GM18499 (cell line): ENCODE measurements around the gene AURKAIP1.
"Not testable (repeated sequence)": the region's sequence is repeated elsewhere in the genome, so short reads cannot be mapped to it uniquely, and the experiment has no call there.

Experiments
- ATAC-seq: cut with Tn5 transposase; IDR thresholded peaks from one replicate; pipeline ENCODE4 v1.9.1; 2021; ENCODE audit warnings: moderate number of reproducible peaks; ENCODE audit not compliant: insufficient read depth, unreplicated experiment

Gene AURKAIP1

DNA sequence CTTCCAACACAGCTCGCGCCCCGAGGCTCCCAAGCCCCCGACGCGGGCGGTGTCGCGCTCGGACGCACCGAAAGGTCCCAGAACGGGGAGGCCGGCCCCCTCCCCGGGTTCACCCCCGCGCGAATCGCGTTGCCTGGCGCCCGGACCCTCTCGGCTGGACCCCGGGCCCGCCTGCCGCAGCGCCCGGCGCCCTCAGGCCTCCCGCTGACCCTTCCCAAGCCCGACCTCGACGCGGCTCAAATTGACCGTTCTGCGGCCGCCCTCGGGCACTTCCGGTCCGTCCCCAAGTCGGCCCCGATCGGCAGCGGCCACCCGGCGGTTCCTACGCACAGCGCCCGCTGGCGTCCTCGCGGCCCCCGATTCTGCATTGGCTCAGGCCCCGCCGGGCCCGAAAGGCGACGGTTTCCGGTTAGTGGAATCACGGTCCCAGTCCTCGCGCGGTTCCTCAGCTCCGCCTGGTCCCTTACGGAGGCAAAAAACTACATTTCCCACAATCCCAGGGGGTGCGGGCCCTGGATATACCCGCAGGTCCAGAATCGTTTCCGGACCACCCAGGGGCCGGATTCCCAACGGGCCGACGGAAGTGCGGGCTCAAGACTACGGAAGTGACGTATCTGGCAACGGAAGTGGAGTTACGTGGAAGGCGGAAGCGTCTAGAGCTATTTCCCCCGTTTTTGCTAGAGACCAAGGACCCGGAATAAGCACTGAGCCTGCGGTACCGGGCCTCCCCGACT is at the start of gene AURKAIP1:
TSS of gene AURKAIP1 (minus strand) at position 279 of the 734 bp plus-strand sequence. CDS start 451 bp downstream, outside the sequence.
- peak; percentile 76 for ATAC-seq

- ATAC-seq: no peak
Observed at GRCh38 chr1:1424707-1425106, 49.7 kb upstream of the AURKAIP1 start.

GRCh38 chr1:1423245-1423597 is 48.2 kb upstream of the AURKAIP1 start:
- no peak for ATAC-seq

DNA sequence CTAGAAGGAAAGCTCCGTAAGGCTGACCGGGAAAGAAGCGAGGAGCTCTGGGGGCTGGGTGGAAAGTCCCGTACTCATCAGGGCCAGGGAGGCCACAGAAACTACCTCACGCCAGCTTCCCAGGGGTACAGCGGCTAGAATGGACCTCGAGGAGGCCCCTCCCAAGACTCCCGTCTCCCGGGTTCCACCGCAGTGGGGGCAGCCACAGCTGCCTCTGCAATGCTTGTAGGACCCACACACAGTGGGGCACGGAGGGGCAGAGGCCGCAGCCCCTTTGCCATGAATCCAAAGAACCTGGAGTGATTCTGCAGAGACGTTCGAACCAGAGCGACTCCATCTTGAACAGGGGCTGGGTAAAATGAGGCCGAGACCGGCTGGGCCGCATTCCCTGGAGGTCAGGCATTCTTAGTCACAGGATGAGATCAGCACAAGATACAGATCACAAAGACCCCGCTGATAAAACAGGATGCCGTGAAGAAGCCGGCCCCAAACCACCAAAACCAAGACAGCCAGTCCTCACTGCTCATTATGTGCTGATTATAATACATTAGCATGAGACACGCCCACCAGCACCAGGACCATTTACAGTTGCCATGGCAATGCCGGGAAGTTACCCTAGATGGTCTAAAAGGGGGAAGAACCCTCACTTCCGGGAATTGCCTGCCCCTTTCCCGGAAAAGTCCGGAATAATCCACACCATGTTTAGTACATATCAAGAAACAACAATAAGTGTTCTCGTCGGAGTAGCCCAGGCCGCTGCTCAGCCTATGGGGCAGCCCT is 47.6 kb upstream of the AURKAIP1 start:
- ATAC-seq: no peak

DNA sequence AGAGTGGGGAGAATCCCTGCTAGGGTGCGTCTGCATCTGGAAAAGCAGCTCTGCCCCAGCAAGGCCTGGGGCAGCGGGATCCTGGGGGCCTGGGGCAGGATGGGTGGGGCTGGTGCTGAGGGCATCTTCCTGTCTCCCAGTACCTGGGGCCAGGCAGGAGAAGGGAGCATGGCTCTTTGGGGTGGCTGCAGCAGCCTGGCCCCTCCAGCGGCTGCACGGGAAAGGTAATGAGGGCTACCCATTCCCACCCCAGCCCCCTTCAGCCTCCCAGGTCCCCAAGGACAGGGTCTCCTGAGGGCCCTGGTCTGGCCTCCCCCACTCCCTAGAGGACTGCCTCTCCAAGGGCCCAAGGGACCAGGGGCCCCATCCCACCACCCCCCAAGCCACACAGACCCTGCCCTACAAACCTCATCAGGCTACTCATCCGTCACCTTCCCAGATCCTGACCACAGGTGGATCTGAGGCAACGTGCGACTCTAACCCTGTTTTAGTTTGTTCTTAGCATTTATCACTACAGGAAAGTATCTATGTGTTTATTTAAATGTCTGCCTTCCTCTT is 47.0 kb upstream of the AURKAIP1 start:
- ATAC-seq: no peak

- no peak for ATAC-seq
Observed at GRCh38 chr1:1421147-1421906, 46.3 kb upstream of the AURKAIP1 start, which contains the start of gene ANKRD65. Gene ANKRD65 (minus strand): TSS chr1:1421276. CDS start chr1:1421005, 271 bp downstream.

- ATAC-seq: no peak
Observed at GRCh38 chr1:1420654-1421141, 45.7 kb upstream of the AURKAIP1 start.

DNA sequence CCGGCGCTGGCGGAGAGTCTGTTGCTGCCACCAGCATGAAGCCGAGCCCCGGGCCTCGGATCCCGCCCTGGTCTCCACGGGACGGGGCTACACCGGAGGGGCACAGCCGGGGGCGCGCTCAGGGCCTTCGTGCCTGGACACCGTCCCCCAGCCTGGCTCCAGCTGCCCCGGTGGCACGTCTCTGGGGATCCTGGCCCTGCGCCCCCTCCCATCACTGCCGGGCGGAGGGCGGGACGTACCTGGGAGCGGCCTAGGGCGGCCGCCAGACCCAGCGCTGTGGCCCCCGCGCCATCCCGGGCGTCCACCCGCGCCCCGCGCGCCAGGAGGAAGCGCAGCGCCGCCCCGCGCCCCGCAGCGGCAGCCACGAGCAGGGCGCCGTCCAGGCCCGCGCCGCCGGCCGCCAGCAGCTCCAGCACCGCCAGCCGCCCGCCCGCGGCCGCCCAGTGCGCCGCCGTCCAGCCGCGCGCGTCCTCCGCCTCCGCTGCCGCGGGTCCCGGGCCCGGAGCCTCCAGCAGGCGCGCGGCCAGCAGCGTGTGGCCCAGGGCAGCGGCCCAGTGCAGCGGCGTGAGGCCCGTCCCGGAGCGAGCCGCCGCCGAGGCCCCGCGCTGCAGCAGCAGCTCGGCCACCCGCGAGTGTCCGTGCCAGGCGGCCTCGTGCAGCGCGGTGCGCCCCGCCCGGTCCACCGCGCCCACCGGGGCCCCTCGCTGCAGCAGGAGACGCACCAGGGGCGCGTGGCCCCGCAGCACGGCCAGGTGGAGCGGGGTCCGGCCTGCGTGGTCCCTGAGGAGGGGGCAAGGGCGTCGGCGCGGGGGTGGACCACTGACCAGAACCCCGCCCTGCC is 45.0 kb upstream of the AURKAIP1 start:
- no peak for ATAC-seq

- ATAC-seq: no peak
Observed at GRCh38 chr1:1419363-1419812, 44.4 kb upstream of the AURKAIP1 start.

DNA sequence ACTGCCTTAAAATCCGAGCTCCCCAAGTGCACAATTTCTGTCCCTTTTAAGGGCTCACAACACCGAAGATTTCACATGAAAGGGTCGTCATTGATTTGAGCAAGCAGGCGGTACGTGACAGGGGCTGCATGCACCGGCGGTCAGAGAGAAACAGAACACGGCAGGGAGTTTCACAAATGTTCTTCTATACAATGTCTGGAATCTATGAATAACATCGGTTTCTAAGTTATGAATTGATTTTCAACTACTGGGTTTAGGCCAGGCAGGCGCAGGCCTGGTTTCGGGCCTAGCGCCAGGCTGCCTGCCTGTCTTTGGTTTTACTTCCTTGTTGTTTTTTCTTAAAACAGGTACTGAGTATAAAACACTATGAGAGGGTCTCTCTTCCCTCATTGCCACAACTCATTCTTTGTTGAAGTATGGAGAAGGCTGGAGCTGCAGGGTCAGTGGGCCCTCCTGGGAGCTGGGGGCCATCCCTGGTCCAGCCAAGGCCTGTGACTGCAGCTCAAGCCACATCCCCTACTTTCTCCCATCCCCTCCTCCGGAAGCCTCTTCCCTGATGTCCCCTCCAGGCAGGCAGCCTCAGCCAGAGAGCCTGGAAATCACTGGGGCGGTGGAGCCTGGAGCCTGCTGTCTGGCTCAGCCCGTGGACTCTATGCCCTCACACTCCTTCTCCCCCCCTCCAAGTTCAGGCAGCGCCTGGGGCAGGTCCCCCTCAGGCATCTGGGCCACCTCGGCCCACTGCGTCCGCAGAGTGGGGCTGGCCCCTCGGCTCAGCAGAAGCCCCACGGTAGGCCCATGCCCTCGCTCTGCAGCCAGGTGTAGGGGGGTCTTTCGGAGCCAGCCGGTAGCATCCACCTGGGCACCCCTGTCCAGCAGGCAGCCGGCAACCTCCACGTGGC is 43.7 kb upstream of the AURKAIP1 start:
- ATAC-seq: no peak

DNA sequence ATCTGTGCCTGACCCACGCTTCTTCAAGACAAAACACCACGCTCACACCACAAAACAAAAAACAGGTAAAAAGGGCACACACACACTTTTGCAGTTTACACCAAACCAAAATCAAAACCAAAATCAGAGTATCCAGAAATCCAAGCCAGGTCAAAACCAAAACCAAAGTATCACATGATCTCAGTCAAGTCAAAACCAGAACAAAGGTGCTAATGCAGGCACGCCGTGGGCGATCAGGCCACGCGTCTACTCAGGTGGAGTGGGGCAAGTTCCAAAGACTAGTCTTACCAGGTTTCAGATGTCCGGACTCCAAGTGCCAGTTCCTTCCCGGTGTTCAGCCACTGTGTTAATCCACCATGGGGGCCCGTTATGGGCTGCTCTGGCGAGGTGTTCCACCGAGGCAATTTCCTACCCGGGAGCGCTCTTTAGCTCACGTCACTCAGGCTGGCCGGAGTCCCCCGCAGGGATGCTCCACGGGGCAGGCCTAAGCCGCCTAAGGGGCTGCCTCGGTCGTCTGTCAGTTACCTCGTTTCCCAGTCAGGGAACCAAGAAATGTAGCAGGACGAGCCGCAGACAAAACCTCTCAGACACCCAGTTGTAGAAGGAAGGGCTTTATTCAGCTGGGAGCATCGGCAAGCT is 42.9 kb upstream of the AURKAIP1 start:
- ATAC-seq: not testable (repeated sequence)

DNA sequence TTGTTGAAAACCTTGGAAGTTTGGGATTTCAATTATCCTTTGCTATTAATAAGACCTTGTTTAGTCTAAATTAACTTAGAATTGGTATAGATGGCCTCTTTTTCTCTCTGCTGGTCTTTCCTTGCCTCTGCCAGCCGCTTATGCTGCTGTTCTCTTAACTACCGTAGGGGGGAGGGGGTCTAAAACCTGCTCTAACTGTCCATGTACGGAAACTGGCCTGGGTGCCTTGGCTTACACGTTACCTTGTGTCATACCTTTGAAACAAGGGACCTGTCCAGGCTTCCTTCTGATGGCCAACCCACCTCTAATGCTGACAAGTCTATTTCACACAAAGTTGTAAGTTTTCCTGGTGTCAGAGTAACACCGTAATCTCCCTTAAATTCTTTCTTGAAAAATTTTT is 42.4 kb upstream of the AURKAIP1 start:
- ATAC-seq: not testable (repeated sequence)

- ATAC-seq: no peak
Observed at GRCh38 chr1:1415751-1416150, 40.7 kb upstream of the AURKAIP1 start.

- ATAC-seq: not testable (repeated sequence)
Observed at GRCh38 chr1:1412311-1412902, 37.4 kb upstream of the AURKAIP1 start.

- ATAC-seq: no peak
Observed at GRCh38 chr1:1411626-1412025, 36.6 kb upstream of the AURKAIP1 start.

DNA sequence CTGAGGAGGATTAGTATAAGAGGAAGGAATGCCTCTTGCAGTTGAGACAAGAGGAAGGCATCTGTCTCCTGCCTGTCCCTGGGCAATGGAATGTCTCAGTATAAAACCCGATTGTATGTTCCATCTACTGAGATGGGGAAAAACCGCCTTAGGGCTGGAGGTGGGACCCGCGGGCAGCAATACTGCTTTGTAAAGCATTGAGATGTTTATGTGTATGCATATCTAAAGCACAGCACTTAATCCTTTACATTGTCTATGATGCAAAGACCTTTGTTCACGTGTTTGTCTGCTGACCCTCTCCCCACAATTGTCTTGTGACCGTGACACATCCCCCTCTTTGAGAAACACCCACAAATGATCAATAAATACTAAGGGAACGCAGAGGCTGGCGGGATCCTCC is 35.2 kb upstream of the AURKAIP1 start:
- not testable (repeated sequence) for ATAC-seq

GRCh38 chr1:1407636-1408318 is 32.8 kb upstream of the AURKAIP1 start:
- ATAC-seq: no peak
